Left ventricle myocardium inferior (tissue), 1 donor: ENCODE measurements around the gene ZBTB5. TPM values are rescaled to one million over a fixed set of nuclear protein-coding genes. Genes with fewer than 3 reads are reported as not detected.
"Not testable (repeated sequence)": the region's sequence is repeated elsewhere in the genome, so short reads cannot be mapped to it uniquely, and the experiment has no call there.

Source experiments
- DNase-seq: peaks from one replicate; pipeline ENCODE4 v3.0.0-alpha.2; 2020
- H3K27ac ChIP-seq: fragments of 200-600 bp; replicated peaks from 2 replicates; pipeline ENCODE4 v1.8.0; 2021
- H3K27me3 ChIP-seq: fragments of 200-600 bp; 2 replicates; pipeline ENCODE4 v1.8.0; 2021; ENCODE audit warnings: low read depth
- H3K36me3 ChIP-seq: fragments of 200-600 bp; 2 replicates; pipeline ENCODE4 v1.8.0; 2021
- H3K4me1 ChIP-seq: fragments of 200-600 bp; 2 replicates; pipeline ENCODE4 v1.8.0; 2021
- H3K4me3 ChIP-seq: fragments of 200-600 bp; 2 replicates; pipeline ENCODE4 v1.8.0; 2021; ENCODE audit warnings: mild to moderate bottlenecking, moderate library complexity
- H3K9me3 ChIP-seq: fragments of 200-600 bp; replicated peaks from 2 replicates; pipeline ENCODE4 v1.8.0; 2021
- CTCF ChIP-seq: fragments of 200-600 bp; IDR thresholded peaks from 2 replicates; pipeline ENCODE4 v1.8.0; 2021; ENCODE audit warnings: antibody characterized with exemption, mild to moderate bottlenecking, borderline replicate concordance
- intact Hi-C: fragments of 100-400 bp; cut with micrococcal nuclease; formaldehyde crosslinking; loops from one replicate; pipeline ENCODE4 v1.11.0; 2022
- total RNA-seq: library from RNA; stranded (reverse); fragmentation: NEBNext Ultra II Directional; extraction: Animal tissue kit (Norgen Biotek cat#: 25700); gene quantifications from one replicate; pipeline ENCODE4 v1.2.1, GENCODE V29; 2021
- donor health status: DM: no; HTN: yes; CAD: no; lungs with severe emphysema.

ZBTB5 gene
- total RNA-seq, 1 donor from 2014 or later: 4.9 TPM

GRCh38 chr9:37405350-37405749 lies 59.9 kb downstream of the ZBTB5 start:
- no peaks in the 10 kb centered on the region for H3K36me3 ChIP-seq
- H3K27ac ChIP-seq: peak overlapping the region; percentile 45
- intact Hi-C loops: no loop called here
- no peak for DNase-seq
- no peak for TF ChIP-seq CTCF
- H3K27me3 ChIP-seq: no peaks in the 10 kb centered on the region
- H3K9me3 ChIP-seq: no peaks in the 10 kb centered on the region
- H3K4me3 ChIP-seq: no peak overlapping the region
- no peaks in the 10 kb centered on the region for H3K4me1 ChIP-seq

- TF ChIP-seq CTCF: no peak
- H3K4me1 ChIP-seq: no peaks in the 10 kb centered on the region
- H3K36me3 ChIP-seq: no peaks in the 10 kb centered on the region
- H3K4me3 ChIP-seq: no peak overlapping the region
- no peaks in the 10 kb centered on the region for H3K27me3 ChIP-seq
- no peaks in the 10 kb centered on the region for H3K9me3 ChIP-seq
- peak overlapping the region; percentile 45 for H3K27ac ChIP-seq
- intact Hi-C loops: no loop called here
- no peak for DNase-seq
These were observed 60.7 kb downstream of the ZBTB5 start for GRCh38 chr9:37404590-37404989.

GRCh38 chr9:37399336-37399735 lies 65.9 kb downstream of the ZBTB5 start:
- DNase-seq: no peak
- no peak for TF ChIP-seq CTCF
- Histone ChIP-seq H3K9me3 (no peaks in the 10 kb centered on the region), H3K36me3 (no peaks in the 10 kb centered on the region), H3K27ac (no peak overlapping the region), H3K27me3 (no peaks in the 10 kb centered on the region), H3K4me1 (no peaks in the 10 kb centered on the region), H3K4me3 (no peak overlapping the region)
- intact Hi-C loops: no loop called here

- no peak for TF ChIP-seq CTCF
- Histone ChIP-seq H3K36me3 (no peaks in the 10 kb centered on the region), H3K27me3 (no peaks in the 10 kb centered on the region), H3K27ac (no peak overlapping the region), H3K9me3 (no peaks in the 10 kb centered on the region), H3K4me1 (no peaks in the 10 kb centered on the region), H3K4me3 (no peak overlapping the region)
- intact Hi-C loops: no loop called here
- DNase-seq: no peak
These were observed 66.7 kb downstream of the ZBTB5 start for GRCh38 chr9:37398464-37399025.

GRCh38 chr9:37397948-37398347 lies 67.3 kb downstream of the ZBTB5 start:
- H3K4me3 ChIP-seq, H3K27ac ChIP-seq, intact Hi-C loops, DNase-seq, H3K36me3 ChIP-seq, H3K4me1 ChIP-seq, H3K9me3 ChIP-seq, H3K27me3 ChIP-seq: not testable (repeated sequence)

- intact Hi-C loops: no loop called here
- H3K4me3 ChIP-seq: no peak overlapping the region
These were observed 69.6 kb downstream of the ZBTB5 start for GRCh38 chr9:37395663-37396062.

More at GRCh38 chr9:37395663-37396062, 69.6 kb downstream of the ZBTB5 start:
- H3K36me3 ChIP-seq: no peaks in the 10 kb centered on the region
- DNase-seq: no peak
- no peak for TF ChIP-seq CTCF
- H3K4me1 ChIP-seq: no peaks in the 10 kb centered on the region
- no peak overlapping the region for H3K27ac ChIP-seq
- H3K27me3 ChIP-seq: no peaks in the 10 kb centered on the region
- H3K9me3 ChIP-seq: no peaks in the 10 kb centered on the region
